NCI-H2227 (cell line): ENCODE data around the gene OTULIN.

Source experiments
- DNase-seq: peaks from one replicate; lab custom pipeline; 2025; ENCODE audit not compliant: unreplicated experiment; lab: John Stamatoyannopoulos, UW

Gene OTULIN

GRCh38 chr5:14696057-14696456 is 31.5 kb downstream of the OTULIN start:
- no peak for DNase-seq

- DNase-seq: no peak
Observed at GRCh38 chr5:14696851-14697250, 32.3 kb downstream of the OTULIN start.

GRCh38 chr5:14698495-14698894 is 34.0 kb downstream of the OTULIN start:
- DNase-seq: no peak

- no peak for DNase-seq
Observed at GRCh38 chr5:14699159-14699558, 34.6 kb downstream of the OTULIN start.

GRCh38 chr5:14699807-14700400 is 35.4 kb downstream of the OTULIN start:
- no peak for DNase-seq

- no peak for DNase-seq
Observed at GRCh38 chr5:14700478-14701436, 36.2 kb downstream of the OTULIN start.

GRCh38 chr5:14701556-14701955 is 37.0 kb downstream of the OTULIN start:
- DNase-seq: no peak

GRCh38 chr5:14702238-14702839 is 37.8 kb downstream of the OTULIN start:
- DNase-seq: no peak

GRCh38 chr5:14705556-14705955 is 41.0 kb downstream of the OTULIN start:
- DNase-seq: no peak

- no peak for DNase-seq
Observed at GRCh38 chr5:14706615-14707021, 42.1 kb downstream of the OTULIN start.

GRCh38 chr5:14707811-14708390 is 43.4 kb downstream of the OTULIN start:
- no peak for DNase-seq

- DNase-seq: no peak
Observed at GRCh38 chr5:14708551-14708950, 44.0 kb downstream of the OTULIN start.

- DNase-seq: no peak
Observed at GRCh38 chr5:14710313-14710994, 45.9 kb downstream of the OTULIN start.

GRCh38 chr5:14712131-14712530 is 47.6 kb downstream of the OTULIN start:
- no peak for DNase-seq

- DNase-seq: no peak
Observed at GRCh38 chr5:14712666-14713065, 48.1 kb downstream of the OTULIN start.

- no peak for DNase-seq
Observed at GRCh38 chr5:14713476-14714390, 49.2 kb downstream of the OTULIN start.

- DNase-seq: no peak
Observed at GRCh38 chr5:14714706-14715105, 50.2 kb downstream of the OTULIN start.

GRCh38 chr5:14715481-14715880 is 51.0 kb downstream of the OTULIN start:
- no peak for DNase-seq

- DNase-seq: no peak
Observed at GRCh38 chr5:14716755-14717752, 52.5 kb downstream of the OTULIN start.
